ENCODE measurements around the gene GPR27.

Gene GPR27

DNA sequence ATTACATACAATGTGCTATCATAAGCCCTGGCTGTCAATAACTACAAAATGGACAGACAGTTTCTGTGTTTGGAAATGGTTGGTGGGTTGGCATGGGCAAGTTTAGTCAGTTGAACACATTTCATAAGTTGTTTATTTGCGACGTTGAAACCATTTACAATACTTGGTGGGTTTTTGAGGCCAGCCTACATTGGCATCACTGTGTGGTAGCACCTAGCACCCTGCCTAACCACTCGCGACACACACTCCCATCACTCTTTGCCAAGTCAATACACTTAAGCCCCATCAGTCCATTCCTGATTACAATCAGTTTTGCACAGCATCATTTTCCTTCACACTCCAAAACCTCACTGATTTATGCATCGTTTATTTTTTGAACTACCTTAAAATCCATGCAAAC, 17.5 kb downstream of the GPR27 start:
- 100% methylated on average over 4 of the region's 5 CpGs for WGBS (ENCODE audit: insufficient coverage)
- ChIA-PET CTCF (no interaction called here), POLR2A (interaction anchor here (0.6 kb wide), 1 partner anchor 959 kb away, joined by 3 read pairs; no protein-coding TSS in a partner anchor)
- Histone ChIP-seq H3K36me3 (ENCODE audit: control insufficient read depth in 4 of 4, insufficient read depth in 4 of 4, low read length in 3 of 4) (peaks cover 0 to 25% (median 0%) of the 10 kb centered on the region in 4 experiments), H3K4me3 (ENCODE audit: control insufficient read depth in 1 of 7, extremely low read depth in 1 of 7, insufficient read depth in 4 of 7, low read depth in 2 of 7, low read length in 6 of 7) (no peak overlapping the region), H3K27me3 (replicated peaks in 2 of 5; ENCODE audit: control insufficient read depth in 4 of 5, insufficient read depth in 5 of 5, low read length in 4 of 5) (no peaks in the 10 kb centered on the region), H3K9me3 (ENCODE audit: control extremely low read depth in 1 of 5, control insufficient read depth in 4 of 5, insufficient read depth in 2 of 5, low read depth in 1 of 5, low read length in 4 of 5) (no peaks in the 10 kb centered on the region), H3K4me1 (ENCODE audit: control extremely low read depth in 1 of 4, control insufficient read depth in 4 of 4, insufficient read depth in 4 of 4, low read length in 3 of 4) (peaks cover 0 to 2% (median 0%) of the 10 kb centered on the region in 4 experiments), H3K27ac (ENCODE audit: insufficient read depth in 1 of 2, low read depth in 1 of 2, low read length in 2 of 2, poor library complexity in 1 of 2, severe bottlenecking in 2 of 2) (no peak overlapping the region)
- DNase-seq: no peak

- no CpG with 5 or more reads among the region's 1 CpG for WGBS (ENCODE audit: insufficient coverage)
- H3K4me3 ChIP-seq (ENCODE audit: control insufficient read depth in 1 of 7, extremely low read depth in 1 of 7, insufficient read depth in 4 of 7, low read depth in 2 of 7, low read length in 6 of 7): no peak overlapping the region
- no peak for DNase-seq
- peaks cover 0 to 6% (median 0%) of the 10 kb centered on the region in 4 experiments for H3K4me1 ChIP-seq (ENCODE audit: control extremely low read depth in 1 of 4, control insufficient read depth in 4 of 4, insufficient read depth in 4 of 4, low read length in 3 of 4)
- ChIA-PET POLR2A (no interaction called here), CTCF (no interaction called here)
- H3K36me3 ChIP-seq (ENCODE audit: control insufficient read depth in 4 of 4, insufficient read depth in 4 of 4, low read length in 3 of 4): peaks cover 0 to 25% (median 0%) of the 10 kb centered on the region in 4 experiments
- H3K27me3 ChIP-seq (replicated peaks in 2 of 5; ENCODE audit: control insufficient read depth in 4 of 5, insufficient read depth in 5 of 5, low read length in 4 of 5): no peaks in the 10 kb centered on the region
- no peak overlapping the region for H3K27ac ChIP-seq (ENCODE audit: insufficient read depth in 1 of 2, low read depth in 1 of 2, low read length in 2 of 2, poor library complexity in 1 of 2, severe bottlenecking in 2 of 2)
- H3K9me3 ChIP-seq (ENCODE audit: control extremely low read depth in 1 of 5, control insufficient read depth in 4 of 5, insufficient read depth in 2 of 5, low read depth in 1 of 5, low read length in 4 of 5): no peaks in the 10 kb centered on the region
Observed at GRCh38 chr3:71771884-71772283, 18.2 kb downstream of the GPR27 start.

DNA sequence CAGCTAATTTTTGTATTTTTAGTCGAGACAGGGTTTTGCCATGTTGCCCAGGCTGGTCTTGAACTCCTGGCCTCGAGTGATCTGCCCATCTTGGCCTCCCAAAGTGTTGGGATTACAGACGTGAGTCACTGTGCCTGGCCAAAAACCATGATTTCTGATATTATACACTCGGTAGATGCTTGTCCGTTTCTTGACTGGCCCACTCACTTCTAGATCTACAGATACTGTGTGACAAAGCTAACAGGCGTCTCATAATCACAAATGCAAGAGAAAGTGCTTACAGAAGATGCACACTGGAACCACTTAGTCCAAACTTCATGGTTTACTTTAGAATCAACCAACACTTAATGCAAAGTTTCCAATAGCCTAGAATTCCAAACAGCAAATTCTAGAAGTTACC, 22.9 kb downstream of the GPR27 start:
- Histone ChIP-seq H3K27me3 (replicated peaks in 2 of 5; ENCODE audit: control insufficient read depth in 4 of 5, insufficient read depth in 5 of 5, low read length in 4 of 5) (no peaks in the 10 kb centered on the region), H3K36me3 (ENCODE audit: control insufficient read depth in 4 of 4, insufficient read depth in 4 of 4, low read length in 3 of 4) (peaks cover 0 to 24% (median 0%) of the 10 kb centered on the region in 4 experiments), H3K27ac (ENCODE audit: insufficient read depth in 1 of 2, low read depth in 1 of 2, low read length in 2 of 2, poor library complexity in 1 of 2, severe bottlenecking in 2 of 2) (no peak overlapping the region), H3K4me3 (ENCODE audit: control insufficient read depth in 1 of 7, extremely low read depth in 1 of 7, insufficient read depth in 4 of 7, low read depth in 2 of 7, low read length in 6 of 7) (no peak overlapping the region), H3K4me1 (ENCODE audit: control extremely low read depth in 1 of 4, control insufficient read depth in 4 of 4, insufficient read depth in 4 of 4, low read length in 3 of 4) (peaks cover 13 to 50% (median 27%) of the 10 kb centered on the region in 4 experiments), H3K9me3 (ENCODE audit: control extremely low read depth in 1 of 5, control insufficient read depth in 4 of 5, insufficient read depth in 2 of 5, low read depth in 1 of 5, low read length in 4 of 5) (no peaks in the 10 kb centered on the region)
- DNase-seq: no peak
- POLR2A ChIA-PET: no interaction called here
- CTCF ChIA-PET: interaction anchor here (1.0 to 2.3 kb wide), 3 partner anchors 15 to 65 kb away, joined by 3 to 7 read pairs (median 6); no protein-coding TSS in a partner anchor
- 90% methylated on average over 6 of the region's 6 CpGs for WGBS (ENCODE audit: insufficient coverage)

DNA sequence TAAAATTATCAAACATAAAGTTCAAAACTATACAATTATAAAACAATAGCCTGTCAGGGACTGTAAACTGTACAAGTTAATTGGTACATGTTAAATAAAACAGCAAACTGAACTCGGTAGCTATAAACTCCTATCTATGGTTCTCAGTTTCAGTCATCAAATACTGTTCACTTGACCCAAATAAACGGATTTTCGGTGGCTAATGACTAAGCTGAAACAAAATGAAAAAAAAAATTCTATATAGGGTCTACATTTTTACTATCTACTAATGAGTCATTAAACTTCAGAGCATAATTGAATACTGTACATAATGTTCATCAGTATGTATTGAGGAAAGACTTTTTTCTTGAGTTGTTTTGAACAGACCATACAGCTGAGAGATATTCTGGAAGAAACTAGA, 24.7 kb downstream of the GPR27 start:
- Histone ChIP-seq H3K36me3 (ENCODE audit: control insufficient read depth in 4 of 4, insufficient read depth in 4 of 4, low read length in 3 of 4) (peaks cover 0 to 19% (median 0%) of the 10 kb centered on the region in 4 experiments), H3K9me3 (ENCODE audit: control extremely low read depth in 1 of 5, control insufficient read depth in 4 of 5, insufficient read depth in 2 of 5, low read depth in 1 of 5, low read length in 4 of 5) (no peaks in the 10 kb centered on the region), H3K4me1 (ENCODE audit: control extremely low read depth in 1 of 4, control insufficient read depth in 4 of 4, insufficient read depth in 4 of 4, low read length in 3 of 4) (peaks cover 13 to 59% (median 29%) of the 10 kb centered on the region in 4 experiments), H3K27me3 (replicated peaks in 2 of 5; ENCODE audit: control insufficient read depth in 4 of 5, insufficient read depth in 5 of 5, low read length in 4 of 5) (peaks cover 0 to 9% (median under 1%) of the 10 kb centered on the region in 5 experiments), H3K4me3 (ENCODE audit: control insufficient read depth in 1 of 7, extremely low read depth in 1 of 7, insufficient read depth in 4 of 7, low read depth in 2 of 7, low read length in 6 of 7) (no peak overlapping the region), H3K27ac (ENCODE audit: insufficient read depth in 1 of 2, low read depth in 1 of 2, low read length in 2 of 2, poor library complexity in 1 of 2, severe bottlenecking in 2 of 2) (no peak overlapping the region)
- POLR2A ChIA-PET: no interaction called here
- DNase-seq: peak in 2 of 3 donors; percentile 20 to 27
- CTCF ChIA-PET: interaction anchor here (0.6 to 2.3 kb wide), 2 partner anchors 49 to 318 kb away, joined by 3 to 7 read pairs; no protein-coding TSS in a partner anchor
- 100% methylated on average over 1 of the region's 3 CpGs for WGBS (ENCODE audit: insufficient coverage)

- Histone ChIP-seq H3K4me3 (ENCODE audit: control insufficient read depth in 1 of 7, extremely low read depth in 1 of 7, insufficient read depth in 4 of 7, low read depth in 2 of 7, low read length in 6 of 7) (peak overlapping the region in 5 of 7 experiments; percentile 15 to 63 (median 59)), H3K27ac (ENCODE audit: insufficient read depth in 1 of 2, low read depth in 1 of 2, low read length in 2 of 2, poor library complexity in 1 of 2, severe bottlenecking in 2 of 2) (peak overlapping the region; percentile 16 to 76), H3K4me1 (ENCODE audit: control extremely low read depth in 1 of 4, control insufficient read depth in 4 of 4, insufficient read depth in 4 of 4, low read length in 3 of 4) (peaks cover 16 to 71% (median 37%) of the 10 kb centered on the region in 4 experiments), H3K27me3 (replicated peaks in 2 of 5; ENCODE audit: control insufficient read depth in 4 of 5, insufficient read depth in 5 of 5, low read length in 4 of 5) (peaks cover 0 to 21% (median 16%) of the 10 kb centered on the region in 5 experiments), H3K9me3 (ENCODE audit: control extremely low read depth in 1 of 5, control insufficient read depth in 4 of 5, insufficient read depth in 2 of 5, low read depth in 1 of 5, low read length in 4 of 5) (no peaks in the 10 kb centered on the region), H3K36me3 (ENCODE audit: control insufficient read depth in 4 of 4, insufficient read depth in 4 of 4, low read length in 3 of 4) (peaks cover 0 to 12% (median 0%) of the 10 kb centered on the region in 4 experiments)
- DNase-seq: peak; percentile 81 to 96 (median 93)
- CTCF ChIA-PET: interaction anchor here (1.0 to 2.9 kb wide), 7 partner anchors 13 to 52 kb away, joined by 3 to 11 read pairs (median 3); partner anchors contain the start of gene GPR27
- POLR2A ChIA-PET: interaction anchor here (0.6 to 0.8 kb wide), 2 partner anchors 25 to 64 kb away, joined by 3 to 4 read pairs; no protein-coding TSS in a partner anchor
- WGBS (ENCODE audit: insufficient coverage): 26% methylated on average over 3 of the region's 6 CpGs
Observed at GRCh38 chr3:71779674-71780377, 26.2 kb downstream of the GPR27 start.

GRCh38 chr3:71780430-71780829, 26.8 kb downstream of the GPR27 start:
- Histone ChIP-seq H3K4me3 (ENCODE audit: control insufficient read depth in 1 of 7, extremely low read depth in 1 of 7, insufficient read depth in 4 of 7, low read depth in 2 of 7, low read length in 6 of 7) (peak overlapping the region in 3 of 7 experiments; percentile 59 to 63 (median 60)), H3K9me3 (ENCODE audit: control extremely low read depth in 1 of 5, control insufficient read depth in 4 of 5, insufficient read depth in 2 of 5, low read depth in 1 of 5, low read length in 4 of 5) (no peaks in the 10 kb centered on the region), H3K27ac (ENCODE audit: insufficient read depth in 1 of 2, low read depth in 1 of 2, low read length in 2 of 2, poor library complexity in 1 of 2, severe bottlenecking in 2 of 2) (peak overlapping the region in 1 of 2 experiments; percentile 16), H3K4me1 (ENCODE audit: control extremely low read depth in 1 of 4, control insufficient read depth in 4 of 4, insufficient read depth in 4 of 4, low read length in 3 of 4) (peaks cover 16 to 75% (median 43%) of the 10 kb centered on the region in 4 experiments), H3K36me3 (ENCODE audit: control insufficient read depth in 4 of 4, insufficient read depth in 4 of 4, low read length in 3 of 4) (peaks cover 0 to 9% (median 0%) of the 10 kb centered on the region in 4 experiments), H3K27me3 (replicated peaks in 2 of 5; ENCODE audit: control insufficient read depth in 4 of 5, insufficient read depth in 5 of 5, low read length in 4 of 5) (peaks cover 0 to 22% (median 20%) of the 10 kb centered on the region in 5 experiments)
- CTCF ChIA-PET: interaction anchor here (1.0 to 2.9 kb wide), 6 partner anchors 12 to 52 kb away, joined by 3 to 11 read pairs (median 3); partner anchors contain the start of gene GPR27
- POLR2A ChIA-PET: interaction anchor here (0.8 kb wide), 1 partner anchor 26 kb away, joined by 4 read pairs; no protein-coding TSS in a partner anchor
- WGBS (ENCODE audit: insufficient coverage): 49% methylated on average over 4 of the region's 4 CpGs
- no peak for DNase-seq
